Panc1 (cell line): Measurements from ENCODE around the gene SYNGR2. TPM values are rescaled to one million over a fixed set of nuclear protein-coding genes. Genes with fewer than 3 reads are reported as not detected.

Experiments
- ATAC-seq: fragments of 200-7000 bp; cut with Tn5 transposase; 2 replicates; pipeline ENCODE4 v1.9.1; 2020; ENCODE audit warnings: mild to moderate bottlenecking, moderate library complexity
- BruUV-seq: library from RNA; stranded (reverse); fragments of 400-500 nt; replicated peaks from 2 replicates; lab custom pipeline; 2021; lab: Mats Ljungman, UMichigan
- CTCF ChIA-PET: fragments of 300-600 bp; sonication (Branson Sonifier 250); formaldehyde crosslinking; loops from one replicate; lab custom pipeline; 2022; ENCODE audit warnings: antibody characterized with exemption; lab: Charles Lee
- POLR2A ChIA-PET: fragments of 300-600 bp; sonication (Branson Sonifier 250); formaldehyde crosslinking; loops from one replicate; lab custom pipeline; 2022; ENCODE audit warnings: antibody characterized with exemption; lab: Charles Lee
- DNase-seq: peaks from one replicate; pipeline ENCODE4 v3.0.0-alpha.2; 2010; ENCODE audit warnings: low read depth, low spot score
- H3K27ac ChIP-seq: 2 replicates; pipeline ENCODE4 v1.5.1; 2011; ENCODE audit warnings: mild to moderate bottlenecking, low read length, inconsistent platforms
- H3K27me3 ChIP-seq: fragments of 200-500 bp; sonication (Bioruptor generic); 2 replicates; pipeline ENCODE4 v1.6.0; 2014; ENCODE audit warnings: low read length, inconsistent platforms; ENCODE audit not compliant: control insufficient read depth, insufficient read depth
- H3K36me3 ChIP-seq: fragments of 200-500 bp; sonication (Bioruptor generic); 2 replicates; pipeline ENCODE4 v1.5.1; 2014; ENCODE audit warnings: inconsistent platforms, mild to moderate bottlenecking, low read length, moderate library complexity; ENCODE audit not compliant: control insufficient read depth, insufficient read depth
- H3K4me1 ChIP-seq: 2 replicates; pipeline ENCODE4 v1.5.1; 2011; ENCODE audit warnings: inconsistent platforms, mild to moderate bottlenecking, low read length, moderate library complexity; ENCODE audit not compliant: control insufficient read depth, insufficient read depth
- H3K4me3 ChIP-seq, 2 experiments: 2 replicates each; pipeline ENCODE4 v1.5.1; 2011 to 2012; ENCODE audit warnings: low read depth in 2 of 2, low read length in 2 of 2, mild to moderate bottlenecking in 2 of 2, inconsistent platforms in 1 of 2, moderate library complexity in 1 of 2
- H3K9me3 ChIP-seq: fragments of 200-500 bp; sonication (Bioruptor generic); 2 replicates; pipeline ENCODE4 v1.5.1; 2014; ENCODE audit warnings: low read depth, mild to moderate bottlenecking, inconsistent platforms, low read length, moderate library complexity; ENCODE audit not compliant: control insufficient read depth, insufficient read depth
- POLR2AphosphoS5 ChIP-seq: IDR thresholded peaks from 2 replicates; pipeline ENCODE4 v1.6.1; 2012; ENCODE audit warnings: mild to moderate bottlenecking, low read depth, low read length, moderate library complexity
- SIN3A ChIP-seq: IDR thresholded peaks from 2 replicates; pipeline ENCODE4 v1.6.1; 2012; ENCODE audit warnings: low read depth, mild to moderate bottlenecking, low read length, moderate library complexity, borderline replicate concordance; ENCODE audit not compliant: insufficient read depth
- TCF7L2 ChIP-seq: IDR thresholded peaks from 2 replicates; pipeline ENCODE4 v1.6.1; 2011; ENCODE audit warnings: mild to moderate bottlenecking, low read depth, low read length, inconsistent platforms
- in situ Hi-C: cut with HindIII; loops from 2 replicates; pipeline ENCODE4 v1.10.0; 2016; ENCODE audit warnings: low sequenced_read_pairs, low pct_unique_long_range_greater_than_20kb
- intact Hi-C: fragments of 100-400 bp; cut with micrococcal nuclease; formaldehyde crosslinking; loops from one replicate; pipeline ENCODE4 v1.10.0; 2022; ENCODE audit not compliant: unreplicated experiment
- total RNA-seq: library from RNA; stranded (reverse); gene quantifications from one replicate; pipeline ENCODE4 v1.2.1, GENCODE V29; 2021; ENCODE audit not compliant: unreplicated experiment
- TF ChIP-seq, protein P1 (sequence below): fragments of 450-650 bp; IDR thresholded peaks from 2 replicates; pipeline ENCODE4 v1.5.1; 2017; ENCODE audit warnings: mild to moderate bottlenecking
- TF ChIP-seq, protein P2 (sequence below), 2 experiments: IDR thresholded peaks; 2 replicates each; pipeline ENCODE4 v1.6.1; 2011 to 2012; ENCODE audit warnings: low read depth in 2 of 2, control low read depth in 1 of 2, low read length in 1 of 2, mild to moderate bottlenecking in 1 of 2, moderate library complexity in 1 of 2; ENCODE audit not compliant: insufficient read depth in 1 of 2

Gene SYNGR2
- total RNA-seq, 1 experiment from 2014 or later = 204 TPM

DNA sequence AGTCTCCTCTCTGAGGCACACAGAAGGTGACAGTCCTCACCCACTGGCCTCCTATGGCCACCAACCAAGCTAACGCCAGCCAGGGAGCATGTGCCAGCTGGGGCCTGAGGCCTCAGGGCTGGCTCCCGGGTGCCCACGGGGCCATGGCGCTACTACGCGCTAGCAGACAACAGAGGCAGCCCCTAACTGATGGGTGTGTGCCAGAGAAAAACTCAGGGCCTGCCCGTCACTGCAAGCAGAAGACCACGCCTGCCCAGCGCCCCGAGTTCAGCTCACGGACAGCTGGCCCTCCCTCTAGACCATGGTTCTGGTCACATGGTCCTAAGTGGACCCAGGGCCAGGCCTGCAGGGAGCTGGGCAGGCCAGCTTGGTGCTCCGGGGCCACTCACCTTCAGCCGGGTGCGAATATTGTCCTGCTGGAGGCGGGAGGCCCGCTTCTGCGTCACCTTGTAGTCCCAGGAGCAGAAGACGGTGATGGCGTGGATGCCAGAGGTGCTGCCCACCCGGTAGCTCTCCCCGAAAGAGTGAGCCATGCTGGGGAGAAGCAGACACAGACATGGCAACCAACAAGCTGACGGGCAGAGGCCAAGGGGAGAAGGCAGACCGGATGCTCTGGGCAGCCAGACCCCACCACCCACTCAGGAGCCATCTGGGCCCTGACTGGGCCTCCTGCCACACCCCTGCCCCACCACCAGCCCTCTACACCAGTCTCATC, 46.0 kb upstream of the SYNGR2 start:
- in situ Hi-C loops (no loop called here), intact Hi-C loops (no loop called here)
- Histone ChIP-seq H3K9me3 (no peaks in the 10 kb centered on the region), H3K4me3 (no peak overlapping the region), H3K27me3 (no peaks in the 10 kb centered on the region), H3K4me1 (peaks cover 20% of the 10 kb centered on the region), H3K27ac (no peak overlapping the region), H3K36me3 (no peaks in the 10 kb centered on the region)
- DNase-seq (no peak), ATAC-seq (no peak)
- TF ChIP-seq, protein P1, sequence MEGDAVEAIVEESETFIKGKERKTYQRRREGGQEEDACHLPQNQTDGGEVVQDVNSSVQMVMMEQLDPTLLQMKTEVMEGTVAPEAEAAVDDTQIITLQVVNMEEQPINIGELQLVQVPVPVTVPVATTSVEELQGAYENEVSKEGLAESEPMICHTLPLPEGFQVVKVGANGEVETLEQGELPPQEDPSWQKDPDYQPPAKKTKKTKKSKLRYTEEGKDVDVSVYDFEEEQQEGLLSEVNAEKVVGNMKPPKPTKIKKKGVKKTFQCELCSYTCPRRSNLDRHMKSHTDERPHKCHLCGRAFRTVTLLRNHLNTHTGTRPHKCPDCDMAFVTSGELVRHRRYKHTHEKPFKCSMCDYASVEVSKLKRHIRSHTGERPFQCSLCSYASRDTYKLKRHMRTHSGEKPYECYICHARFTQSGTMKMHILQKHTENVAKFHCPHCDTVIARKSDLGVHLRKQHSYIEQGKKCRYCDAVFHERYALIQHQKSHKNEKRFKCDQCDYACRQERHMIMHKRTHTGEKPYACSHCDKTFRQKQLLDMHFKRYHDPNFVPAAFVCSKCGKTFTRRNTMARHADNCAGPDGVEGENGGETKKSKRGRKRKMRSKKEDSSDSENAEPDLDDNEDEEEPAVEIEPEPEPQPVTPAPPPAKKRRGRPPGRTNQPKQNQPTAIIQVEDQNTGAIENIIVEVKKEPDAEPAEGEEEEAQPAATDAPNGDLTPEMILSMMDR = no peak
- TF ChIP-seq, protein P2, sequence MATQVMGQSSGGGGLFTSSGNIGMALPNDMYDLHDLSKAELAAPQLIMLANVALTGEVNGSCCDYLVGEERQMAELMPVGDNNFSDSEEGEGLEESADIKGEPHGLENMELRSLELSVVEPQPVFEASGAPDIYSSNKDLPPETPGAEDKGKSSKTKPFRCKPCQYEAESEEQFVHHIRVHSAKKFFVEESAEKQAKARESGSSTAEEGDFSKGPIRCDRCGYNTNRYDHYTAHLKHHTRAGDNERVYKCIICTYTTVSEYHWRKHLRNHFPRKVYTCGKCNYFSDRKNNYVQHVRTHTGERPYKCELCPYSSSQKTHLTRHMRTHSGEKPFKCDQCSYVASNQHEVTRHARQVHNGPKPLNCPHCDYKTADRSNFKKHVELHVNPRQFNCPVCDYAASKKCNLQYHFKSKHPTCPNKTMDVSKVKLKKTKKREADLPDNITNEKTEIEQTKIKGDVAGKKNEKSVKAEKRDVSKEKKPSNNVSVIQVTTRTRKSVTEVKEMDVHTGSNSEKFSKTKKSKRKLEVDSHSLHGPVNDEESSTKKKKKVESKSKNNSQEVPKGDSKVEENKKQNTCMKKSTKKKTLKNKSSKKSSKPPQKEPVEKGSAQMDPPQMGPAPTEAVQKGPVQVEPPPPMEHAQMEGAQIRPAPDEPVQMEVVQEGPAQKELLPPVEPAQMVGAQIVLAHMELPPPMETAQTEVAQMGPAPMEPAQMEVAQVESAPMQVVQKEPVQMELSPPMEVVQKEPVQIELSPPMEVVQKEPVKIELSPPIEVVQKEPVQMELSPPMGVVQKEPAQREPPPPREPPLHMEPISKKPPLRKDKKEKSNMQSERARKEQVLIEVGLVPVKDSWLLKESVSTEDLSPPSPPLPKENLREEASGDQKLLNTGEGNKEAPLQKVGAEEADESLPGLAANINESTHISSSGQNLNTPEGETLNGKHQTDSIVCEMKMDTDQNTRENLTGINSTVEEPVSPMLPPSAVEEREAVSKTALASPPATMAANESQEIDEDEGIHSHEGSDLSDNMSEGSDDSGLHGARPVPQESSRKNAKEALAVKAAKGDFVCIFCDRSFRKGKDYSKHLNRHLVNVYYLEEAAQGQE (IDR thresholded peaks at IDR 0.05; ENCODE audit: insufficient read depth in 1 of 2, low read depth in 2 of 2, low read length in 1 of 2) = no peak
- no peak for TF ChIP-seq TCF7L2
- no peak for TF ChIP-seq SIN3A
- TF ChIP-seq POLR2AphosphoS5 = no peak
- POLR2A ChIA-PET = no interaction called here
- CTCF ChIA-PET = no interaction called here
- no TSS peak for BruUV-seq

DNA sequence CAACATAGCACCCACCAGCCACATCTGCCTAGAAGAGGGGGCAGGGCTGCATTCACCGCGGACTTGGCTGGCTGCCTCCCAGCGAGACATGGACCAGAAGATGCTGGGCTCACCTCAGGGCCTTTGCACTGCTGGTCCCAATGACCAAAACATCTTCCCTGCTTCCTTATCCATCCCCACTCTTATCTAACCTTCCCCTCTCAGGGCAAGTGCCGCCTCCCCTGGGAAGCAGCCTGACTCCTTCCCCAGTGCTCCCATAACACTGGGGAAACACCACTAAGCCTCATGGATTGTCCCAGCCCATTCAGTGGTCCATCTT, 45.5 kb upstream of the SYNGR2 start:
- Histone ChIP-seq H3K4me3 (no peak overlapping the region), H3K4me1 (peaks cover 24% of the 10 kb centered on the region), H3K9me3 (no peaks in the 10 kb centered on the region), H3K36me3 (no peaks in the 10 kb centered on the region; the same call in 1 of the 2 replicates), H3K27ac (no peak overlapping the region), H3K27me3 (no peaks in the 10 kb centered on the region)
- in situ Hi-C loops = no loop called here
- intact Hi-C loops = no loop called here
- TF ChIP-seq SIN3A (no peak), POLR2AphosphoS5 (no peak), TCF7L2 (no peak)
- TF ChIP-seq, protein P2 (IDR thresholded peaks at IDR 0.05; ENCODE audit: insufficient read depth in 1 of 2, low read depth in 2 of 2, low read length in 1 of 2) = no peak
- TF ChIP-seq, protein P1 = no peak
- BruUV-seq = no TSS peak
- DNase-seq (no peak), ATAC-seq (no peak)
- CTCF ChIA-PET = no interaction called here
- POLR2A ChIA-PET = no interaction called here
